Brain pericyte (primary cell): ENCODE data around the gene SIGLEC15.
"Not testable (repeated sequence)": the region's sequence is repeated elsewhere in the genome, so short reads cannot be mapped to it uniquely, and the experiment has no call there.

Source experiments
- DNase-seq: peaks from one replicate; pipeline ENCODE4 v3.0.0-alpha.2; 2012; ENCODE audit warnings: low read depth, low spot score

SIGLEC15 gene

GRCh38 chr18:45825258-45826044, at the start of gene SIGLEC15:
Gene SIGLEC15, plus strand, starts transcription at chr18:45825675. Its CDS starts 54 bp downstream, at chr18:45825729.
- DNase-seq = no peak

- no peak for DNase-seq
Measured at GRCh38 chr18:45775743-45776142, 49.7 kb upstream of the SIGLEC15 start.

- no peak for DNase-seq
Measured at GRCh38 chr18:45777393-45777792, 48.1 kb upstream of the SIGLEC15 start.

GRCh38 chr18:45780568-45780967, 44.9 kb upstream of the SIGLEC15 start:
- no peak for DNase-seq

- no peak for DNase-seq
Measured at GRCh38 chr18:45782662-45783061, 42.8 kb upstream of the SIGLEC15 start.

GRCh38 chr18:45783097-45784075, 42.1 kb upstream of the SIGLEC15 start:
- DNase-seq = no peak

GRCh38 chr18:45785134-45785533, 40.3 kb upstream of the SIGLEC15 start:
- DNase-seq = no peak

GRCh38 chr18:45786941-45787340, 38.5 kb upstream of the SIGLEC15 start:
- DNase-seq = no peak

GRCh38 chr18:45787346-45787745, 38.1 kb upstream of the SIGLEC15 start:
- DNase-seq = no peak

- DNase-seq = no peak
Measured at GRCh38 chr18:45788861-45789260, 36.6 kb upstream of the SIGLEC15 start.

GRCh38 chr18:45792506-45793263, 32.8 kb upstream of the SIGLEC15 start:
- no peak for DNase-seq

GRCh38 chr18:45793264-45793965, 32.1 kb upstream of the SIGLEC15 start:
- DNase-seq = peak; percentile 32

GRCh38 chr18:45801416-45802004, 24.0 kb upstream of the SIGLEC15 start:
- DNase-seq = no peak

- peak; percentile 81 for DNase-seq
Measured at GRCh38 chr18:45802814-45803492, 22.5 kb upstream of the SIGLEC15 start.

- DNase-seq = no peak
Measured at GRCh38 chr18:45805551-45805950, 19.9 kb upstream of the SIGLEC15 start.

GRCh38 chr18:45806226-45806625, 19.2 kb upstream of the SIGLEC15 start:
- no peak for DNase-seq

GRCh38 chr18:45807144-45807543, 18.3 kb upstream of the SIGLEC15 start:
- not testable (repeated sequence) for DNase-seq

- DNase-seq = not testable (repeated sequence)
Measured at GRCh38 chr18:45814733-45815132, 10.7 kb upstream of the SIGLEC15 start.

GRCh38 chr18:45817543-45817942, 7.9 kb upstream of the SIGLEC15 start:
- DNase-seq = no peak

GRCh38 chr18:45818765-45819164, 6.7 kb upstream of the SIGLEC15 start:
- DNase-seq = not testable (repeated sequence)
